Tibial nerve (tissue), 4 donors: ENCODE data around the gene A2M. TPM values are rescaled to one million over a fixed set of nuclear protein-coding genes. Genes with fewer than 3 reads are reported as not detected.

Source experiments
- DNase-seq, 2 donors: peaks; one replicate each; pipeline ENCODE4 v3.0.0-alpha.2; 2019; ENCODE audit warnings: low spot score in 2 of 2
- H3K27ac ChIP-seq, 4 donors: fragments of 200-600 bp; sonication (generic) in 3 of 4; one replicate each; pipeline ENCODE4 v1.5.1; 2017 to 2019; ENCODE audit warnings: mild to moderate bottlenecking in 1 of 4
- H3K27me3 ChIP-seq, 2 donors: fragments of 200-600 bp; sonication (generic) in 1 of 2; one replicate each; pipeline versions ENCODE4 v1.5.1 to v1.6.0; 2017 to 2019
- H3K36me3 ChIP-seq, 3 donors: fragments of 200-600 bp; sonication (generic); one replicate each; pipeline ENCODE4 v1.5.1; 2018 to 2019
- H3K4me1 ChIP-seq, 4 donors: fragments of 200-600 bp; sonication (generic) in 3 of 4; one replicate each; pipeline ENCODE4 v1.5.1; 2017 to 2019
- H3K4me3 ChIP-seq, 4 donors: fragments of 200-600 bp; sonication (generic) in 3 of 4; one replicate each; pipeline ENCODE4 v1.5.1; 2017 to 2019; ENCODE audit warnings: mild to moderate bottlenecking in 1 of 4, moderate library complexity in 1 of 4
- H3K9me3 ChIP-seq, 4 donors: fragments of 200-600 bp; sonication (generic) in 3 of 4; one replicate each; pipeline ENCODE4 v1.5.1; 2017 to 2019
- EP300 ChIP-seq, 2 donors: sonication (generic); formaldehyde crosslinking; IDR thresholded peaks; one replicate each; pipeline ENCODE4 v1.6.1; 2017; ENCODE audit warnings: antibody characterized with exemption in 2 of 2, mild to moderate bottlenecking in 1 of 2
- POLR2A ChIP-seq, 2 donors: fragments of 450-650 bp; IDR thresholded peaks; one replicate each; pipeline ENCODE4 v1.6.1; 2017; ENCODE audit warnings: antibody characterized with exemption in 2 of 2, mild to moderate bottlenecking in 2 of 2, moderate library complexity in 2 of 2
- WGBS, 2 donors: methylation state at CpG; one replicate each; pipeline ENCODE4 v1.1.5; 2018; 5-methylcytosine and 5-hydroxymethylcytosine counted together
- total RNA-seq, 4 donors: library from RNA; depleted of rRNA; stranded (reverse); fragments of >200 nt; gene quantifications; one replicate each; pipeline ENCODE4 v1.1.0, GENCODE V29; 2016
- TF ChIP-seq, protein P1 (sequence below), 5 experiments: fragments of 200-600 bp in 3 of 5; fragments of 450-650 bp in 2 of 5; sonication (generic) in 3 of 5; IDR thresholded peaks; one replicate each; pipeline ENCODE4 v1.5.1; 2016 to 2019; ENCODE audit warnings: antibody characterized with exemption in 5 of 5, mild to moderate bottlenecking in 3 of 5, moderate library complexity in 2 of 5

Gene A2M
- total RNA-seq, 4 donors from 2014 or later: 183 to 396 (median 303) TPM

DNA sequence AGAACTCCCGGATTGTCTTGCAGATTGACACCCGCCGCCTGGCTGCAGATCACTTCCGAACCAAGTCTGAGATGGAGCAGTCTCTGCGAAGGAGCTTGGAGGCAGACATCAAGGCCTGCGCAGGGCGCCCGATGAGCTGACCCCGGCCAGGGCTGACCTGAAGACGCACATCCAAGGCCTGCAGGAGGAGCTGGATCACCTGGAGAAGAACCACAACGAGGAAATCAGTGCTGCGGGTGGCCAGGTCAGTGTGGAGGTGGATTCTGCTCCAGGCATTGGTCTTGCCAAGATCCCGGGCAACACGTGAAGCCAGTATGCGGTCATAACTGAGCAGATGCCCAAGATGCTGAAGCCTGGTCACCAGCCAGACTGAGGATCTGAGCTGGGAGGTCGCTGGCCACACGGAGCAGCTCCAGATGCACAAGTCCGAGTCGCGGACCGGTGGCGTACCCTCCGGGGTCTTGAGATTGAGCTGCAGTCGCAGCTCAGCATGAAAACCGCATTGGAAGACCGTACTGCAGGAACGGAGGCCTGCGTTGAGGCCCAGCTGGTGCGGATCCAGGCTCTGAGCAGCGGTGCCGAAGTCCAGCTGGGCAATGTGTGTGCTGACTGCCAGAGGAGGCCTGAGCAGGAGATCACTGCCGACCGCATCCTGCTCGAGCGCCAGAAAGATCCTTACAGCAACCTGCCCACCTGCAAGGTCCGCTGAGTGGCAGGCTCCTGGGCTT, 12.4 kb upstream of the A2M start:
- Histone ChIP-seq H3K4me1 (peaks cover 0 to 15% (median 3%) of the 10 kb centered on the region in 4 donors), H3K9me3 (peaks cover 0 to 11% (median 0%) of the 10 kb centered on the region in 4 donors), H3K4me3 (no peak overlapping the region), H3K27ac (no peak overlapping the region), H3K27me3 (no peaks in the 10 kb centered on the region), H3K36me3 (no peaks in the 10 kb centered on the region)
- no peak for DNase-seq
- TF ChIP-seq EP300 (IDR thresholded peaks at IDR 0.05) (no peak), POLR2A (IDR thresholded peaks at IDR 0.05) (no peak)
- TF ChIP-seq, protein P1, sequence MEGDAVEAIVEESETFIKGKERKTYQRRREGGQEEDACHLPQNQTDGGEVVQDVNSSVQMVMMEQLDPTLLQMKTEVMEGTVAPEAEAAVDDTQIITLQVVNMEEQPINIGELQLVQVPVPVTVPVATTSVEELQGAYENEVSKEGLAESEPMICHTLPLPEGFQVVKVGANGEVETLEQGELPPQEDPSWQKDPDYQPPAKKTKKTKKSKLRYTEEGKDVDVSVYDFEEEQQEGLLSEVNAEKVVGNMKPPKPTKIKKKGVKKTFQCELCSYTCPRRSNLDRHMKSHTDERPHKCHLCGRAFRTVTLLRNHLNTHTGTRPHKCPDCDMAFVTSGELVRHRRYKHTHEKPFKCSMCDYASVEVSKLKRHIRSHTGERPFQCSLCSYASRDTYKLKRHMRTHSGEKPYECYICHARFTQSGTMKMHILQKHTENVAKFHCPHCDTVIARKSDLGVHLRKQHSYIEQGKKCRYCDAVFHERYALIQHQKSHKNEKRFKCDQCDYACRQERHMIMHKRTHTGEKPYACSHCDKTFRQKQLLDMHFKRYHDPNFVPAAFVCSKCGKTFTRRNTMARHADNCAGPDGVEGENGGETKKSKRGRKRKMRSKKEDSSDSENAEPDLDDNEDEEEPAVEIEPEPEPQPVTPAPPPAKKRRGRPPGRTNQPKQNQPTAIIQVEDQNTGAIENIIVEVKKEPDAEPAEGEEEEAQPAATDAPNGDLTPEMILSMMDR (IDR thresholded peaks at IDR 0.05): no peak
- 91 to 95% methylated on average over 29 to 35 of the region's 36 CpGs for WGBS, 2 donors

DNA sequence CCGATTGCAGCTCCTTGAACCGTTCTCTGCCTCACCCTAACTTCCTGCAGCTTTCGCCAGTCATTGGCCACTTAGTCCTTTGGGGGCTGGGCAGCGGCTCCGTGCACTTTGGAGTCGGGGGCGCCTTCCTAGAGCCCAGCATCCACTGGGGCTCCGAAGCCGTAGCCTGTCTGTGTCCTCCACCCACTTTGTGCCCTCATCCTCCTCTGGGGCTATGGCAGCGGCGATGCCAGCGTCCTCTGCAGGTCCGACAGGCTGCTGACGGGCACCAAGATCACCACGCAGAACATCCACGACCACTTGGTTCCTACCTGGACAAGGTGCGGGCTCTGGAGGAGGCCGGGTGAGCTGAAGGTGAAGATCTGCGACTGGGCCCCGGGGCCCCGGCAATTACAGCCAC, 11.8 kb upstream of the A2M start:
- Histone ChIP-seq H3K9me3 (peaks cover 0 to 11% (median 0%) of the 10 kb centered on the region in 4 donors), H3K36me3 (no peaks in the 10 kb centered on the region), H3K27me3 (no peaks in the 10 kb centered on the region), H3K27ac (no peak overlapping the region), H3K4me3 (no peak overlapping the region), H3K4me1 (peaks cover 0 to 21% (median 3%) of the 10 kb centered on the region in 4 donors)
- TF ChIP-seq POLR2A (IDR thresholded peaks at IDR 0.05) (no peak), EP300 (IDR thresholded peaks at IDR 0.05) (no peak)
- TF ChIP-seq, protein P1 (IDR thresholded peaks at IDR 0.05): no peak
- WGBS, 2 donors: 95 to 98% methylated on average over 7 to 21 of the region's 21 CpGs
- DNase-seq: no peak

DNA sequence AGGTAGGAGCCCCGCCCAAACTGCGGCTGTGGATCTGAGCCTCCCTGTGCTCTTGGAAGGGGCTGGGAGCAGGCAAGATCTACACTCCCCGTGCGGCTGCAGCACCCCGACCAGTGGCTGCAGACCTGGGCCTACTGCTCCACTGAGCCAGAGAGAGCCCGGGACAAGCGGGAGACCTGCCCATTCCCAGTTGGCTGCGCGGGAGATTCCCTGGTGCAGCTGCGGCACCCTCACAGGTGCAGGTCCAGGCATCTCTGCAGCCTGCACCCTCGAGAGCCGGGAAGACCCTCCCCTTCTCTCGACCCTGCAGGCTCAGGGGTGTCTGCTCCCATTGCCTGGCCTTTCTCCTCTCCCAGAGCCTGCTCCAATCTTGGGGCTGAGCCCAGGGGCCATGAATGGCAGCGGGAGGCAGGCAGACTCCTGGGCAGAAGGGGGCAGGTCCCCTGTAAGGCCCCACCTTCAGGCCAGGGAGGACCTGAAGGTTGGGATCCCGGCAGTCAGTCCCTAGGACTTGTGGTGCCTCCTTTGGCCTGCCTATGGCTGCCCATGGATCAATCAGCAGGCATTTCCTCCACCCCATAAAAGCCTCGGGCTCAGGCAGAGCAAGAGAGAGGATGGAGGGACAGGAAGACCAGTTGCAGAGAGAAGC, 8.8 kb upstream of the A2M start:
- Histone ChIP-seq H3K4me3 (peak overlapping the region in 1 of 4 donors; percentile 34), H3K27ac (peak overlapping the region; percentile 52 to 84 (median 66)), H3K4me1 (peaks cover 0 to 47% (median 4%) of the 10 kb centered on the region in 4 donors), H3K36me3 (no peaks in the 10 kb centered on the region), H3K9me3 (no peaks in the 10 kb centered on the region), H3K27me3 (no peaks in the 10 kb centered on the region)
- TF ChIP-seq POLR2A (IDR thresholded peaks at IDR 0.05) (no peak), EP300 (IDR thresholded peaks at IDR 0.05) (no peak)
- TF ChIP-seq, protein P1 (IDR thresholded peaks at IDR 0.05): no peak
- 80 to 90% methylated on average over 1 to 16 of the region's 16 CpGs for WGBS, 2 donors
- no peak for DNase-seq

DNA sequence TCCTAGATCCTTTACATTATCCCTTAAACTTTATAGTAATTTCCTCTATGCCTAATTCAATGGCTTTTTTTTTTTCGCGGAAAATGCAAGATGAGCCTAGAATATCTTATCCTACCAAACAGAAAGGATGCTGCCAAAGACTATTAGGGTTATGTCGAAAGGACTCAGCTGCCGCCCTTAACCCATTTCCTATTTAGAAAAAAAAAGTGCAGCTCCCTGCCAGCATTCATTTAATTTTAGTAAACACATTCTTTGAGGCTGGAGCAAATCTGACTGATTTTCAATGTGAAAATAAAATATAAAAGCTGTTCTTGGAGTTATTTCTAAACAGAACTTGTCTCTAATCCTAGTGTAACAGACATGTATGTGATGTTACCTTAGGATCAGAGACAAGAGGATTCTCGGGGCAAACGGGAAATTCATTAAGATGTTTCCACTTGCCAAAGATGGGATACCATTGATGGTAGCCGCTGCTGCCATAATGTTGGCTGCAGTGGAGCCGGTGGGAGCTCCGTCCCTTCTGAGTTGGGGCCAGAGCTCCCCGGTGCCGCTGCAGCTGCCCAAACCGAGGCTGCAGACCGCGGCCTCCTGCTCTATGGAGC, 8.2 kb upstream of the A2M start:
- TF ChIP-seq, protein P1 (IDR thresholded peaks at IDR 0.05): no peak
- no peak for TF ChIP-seq POLR2A (IDR thresholded peaks at IDR 0.05)
- TF ChIP-seq EP300 (IDR thresholded peaks at IDR 0.05): no peak
- Histone ChIP-seq H3K4me3 (peak overlapping the region; percentile 14 to 34 (median 24)), H3K4me1 (peaks cover 0 to 53% (median 4%) of the 10 kb centered on the region in 4 donors), H3K9me3 (no peaks in the 10 kb centered on the region), H3K36me3 (no peaks in the 10 kb centered on the region), H3K27ac (peak overlapping the region; percentile 52 to 84 (median 66)), H3K27me3 (no peaks in the 10 kb centered on the region)
- DNase-seq: no peak
- WGBS, 2 donors: 50 to 63% methylated on average over 14 of the region's 14 CpGs
